ENCODE data around the gene CUX1.

Gene CUX1

DNA sequence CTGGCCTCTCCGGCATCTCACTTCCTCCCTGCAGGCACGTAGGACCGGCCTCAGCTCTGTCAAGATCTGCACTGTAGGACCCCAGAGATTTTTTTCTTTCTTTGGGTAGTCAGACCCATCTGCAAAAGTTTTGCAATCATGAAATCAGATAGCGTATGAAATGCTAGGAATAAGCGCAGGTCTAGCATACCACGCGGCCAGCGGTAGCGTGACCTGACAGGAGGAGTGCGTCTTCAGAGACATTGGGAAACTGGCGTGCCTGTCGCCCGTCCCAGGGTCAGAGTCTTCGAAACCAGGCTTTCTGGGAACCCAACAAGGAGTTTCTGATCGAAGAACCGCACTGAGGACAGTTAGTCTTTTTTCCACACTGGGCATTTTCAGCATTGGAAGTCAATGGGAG lies 368.4 kb downstream of the CUX1 start:
- no peak for DNase-seq (ENCODE audit: low read depth)

DNA sequence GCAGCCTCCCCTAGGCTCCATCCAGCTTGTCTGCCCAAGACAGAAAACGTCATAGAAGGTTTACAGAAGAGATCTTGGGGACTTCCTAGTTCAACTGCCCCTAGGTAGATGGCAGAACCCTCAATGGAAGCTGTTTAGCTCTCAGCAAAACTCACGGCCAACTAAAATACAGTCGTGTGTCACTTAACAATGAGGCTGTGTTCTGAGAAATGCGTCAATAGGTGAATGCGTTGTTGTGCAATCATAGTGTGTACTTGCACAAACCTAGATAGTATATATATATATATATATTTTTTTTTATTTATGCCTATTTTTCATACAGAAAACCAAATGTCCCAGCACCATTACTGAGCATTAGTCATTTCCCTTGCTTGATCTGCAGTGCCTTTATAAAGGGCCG lies 368.9 kb downstream of the CUX1 start:
- no peak for DNase-seq (ENCODE audit: low read depth)

DNA sequence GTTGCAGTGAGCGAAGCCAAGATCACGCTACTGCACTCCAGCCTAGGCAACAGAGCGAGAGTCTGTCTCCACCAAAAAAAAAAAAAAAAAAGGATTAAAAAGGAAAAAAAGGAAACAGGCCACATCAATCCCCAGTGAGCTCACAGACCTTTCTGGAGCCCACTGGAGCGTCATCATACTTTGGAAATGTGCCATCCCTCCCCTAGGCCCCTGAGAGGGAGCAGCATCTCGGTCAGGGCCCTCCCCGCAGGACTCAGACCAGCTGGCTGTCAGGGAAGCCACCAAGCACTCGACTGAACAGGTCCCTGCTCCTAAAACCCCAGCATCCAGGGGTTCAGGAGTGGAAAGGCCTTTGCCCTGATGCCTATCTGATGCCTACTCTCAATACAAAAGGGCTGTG lies 371.3 kb downstream of the CUX1 start:
- DNase-seq (ENCODE audit: low read depth), result no peak

DNA sequence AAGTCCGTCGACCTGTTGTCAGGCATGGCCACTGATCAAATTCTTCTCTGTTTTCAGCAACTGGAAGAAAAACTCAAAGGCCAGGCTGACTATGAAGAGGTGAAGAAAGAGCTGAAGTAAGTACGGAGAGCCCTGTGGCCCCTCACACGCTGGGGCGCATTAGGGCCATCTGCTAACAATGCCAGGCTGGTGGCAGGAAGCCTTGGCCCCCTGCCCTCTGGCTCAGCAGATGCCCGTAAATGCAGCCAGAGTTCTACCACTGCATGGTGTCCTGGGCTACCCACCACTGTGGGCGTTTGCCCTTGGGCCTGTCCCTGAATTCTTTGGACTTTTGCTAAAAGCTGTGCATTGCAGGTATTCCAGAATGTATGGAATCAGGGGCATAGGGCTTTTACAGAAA lies 372.3 kb downstream of the CUX1 start:
- no peak for DNase-seq (ENCODE audit: low read depth)

DNA sequence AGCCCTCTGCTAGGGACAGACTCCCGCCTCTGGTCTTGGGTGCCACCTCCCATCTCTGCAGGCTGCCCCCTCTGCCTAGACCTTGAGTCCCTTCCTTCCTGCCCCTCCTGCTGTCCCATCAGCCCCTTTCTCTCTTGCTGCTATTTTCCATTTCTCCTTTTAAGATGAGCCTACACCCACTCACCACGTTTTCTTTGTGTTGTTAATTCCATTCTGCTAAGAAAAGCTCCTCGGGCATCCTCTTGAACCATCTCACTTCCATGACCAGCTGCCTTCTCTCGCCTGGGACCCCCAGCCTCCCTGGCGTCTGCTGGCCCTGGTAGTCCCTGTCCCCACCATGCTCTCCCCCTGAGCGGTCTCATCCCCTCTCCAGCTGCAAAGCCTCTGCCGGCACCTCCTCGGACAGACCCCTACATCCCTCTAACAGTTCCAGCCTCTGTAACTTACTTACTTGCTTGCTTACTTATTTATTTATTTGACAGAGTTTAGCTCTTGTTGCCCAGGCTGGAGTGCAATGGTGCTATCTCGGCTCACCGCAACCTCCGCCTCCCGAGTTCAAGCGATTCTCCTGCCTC lies 373.4 kb downstream of the CUX1 start:
- no peak for DNase-seq (ENCODE audit: low read depth)

DNA sequence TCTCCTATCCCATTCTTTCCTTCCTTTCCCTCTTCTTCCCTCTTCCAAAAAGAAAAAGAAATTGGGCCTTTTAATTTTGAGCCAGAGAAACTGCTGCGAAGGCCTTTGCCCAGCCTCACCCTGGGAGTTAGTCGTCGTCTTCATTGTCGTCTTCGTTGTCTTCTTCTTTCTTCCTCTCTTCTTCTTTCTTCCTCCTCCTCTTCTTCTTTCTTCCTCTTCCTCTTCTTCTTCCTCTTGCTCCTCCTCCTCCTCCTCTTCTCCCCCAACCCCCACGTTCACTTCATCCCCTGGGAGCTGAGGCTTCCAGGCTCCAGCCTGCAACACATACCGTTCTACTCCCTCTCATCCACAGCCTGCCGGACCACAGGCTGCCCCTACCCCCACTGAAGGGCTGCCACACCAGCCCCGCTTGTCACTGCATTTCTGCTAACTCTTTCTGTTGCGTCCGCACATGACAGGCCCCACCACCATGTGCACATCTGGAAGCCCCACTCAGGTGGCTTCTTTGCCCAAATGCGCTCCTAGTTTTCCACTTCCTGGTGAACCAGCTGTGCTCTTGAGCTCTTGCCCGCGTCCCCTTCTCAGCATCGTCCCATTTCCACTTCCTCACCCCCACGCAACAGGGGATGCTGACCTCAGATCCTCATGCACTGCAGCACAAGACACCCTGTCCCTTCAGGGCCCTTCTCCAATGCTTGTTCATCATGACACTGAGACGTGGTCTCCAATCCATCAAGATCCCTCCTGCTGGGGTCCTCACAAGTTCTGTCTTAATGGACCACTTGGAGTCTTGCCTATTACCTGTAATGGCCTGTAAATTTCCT lies 374.3 kb downstream of the CUX1 start:
- DNase-seq (ENCODE audit: low read depth), result no peak

DNA sequence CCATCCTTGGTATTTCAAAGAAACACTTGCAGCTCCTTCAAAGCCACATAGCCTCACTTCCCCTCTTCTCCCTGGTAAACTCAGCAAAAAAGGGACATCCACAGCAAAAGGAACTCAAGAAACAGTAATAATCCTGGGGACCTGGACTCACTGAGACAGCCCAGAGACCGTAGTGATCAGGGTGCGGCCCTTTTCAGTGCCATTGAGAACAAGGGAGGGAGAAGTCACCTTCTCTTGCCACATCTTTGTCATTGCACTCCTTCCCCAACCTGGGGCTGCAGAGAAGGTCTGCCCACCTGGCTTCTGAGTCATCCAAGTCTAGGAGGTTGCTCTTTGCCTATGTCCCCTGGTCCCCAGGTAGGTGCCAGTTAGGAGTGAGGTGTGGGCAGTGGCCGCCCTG lies 375.4 kb downstream of the CUX1 start:
- DNase-seq (ENCODE audit: low read depth), result no peak

DNA sequence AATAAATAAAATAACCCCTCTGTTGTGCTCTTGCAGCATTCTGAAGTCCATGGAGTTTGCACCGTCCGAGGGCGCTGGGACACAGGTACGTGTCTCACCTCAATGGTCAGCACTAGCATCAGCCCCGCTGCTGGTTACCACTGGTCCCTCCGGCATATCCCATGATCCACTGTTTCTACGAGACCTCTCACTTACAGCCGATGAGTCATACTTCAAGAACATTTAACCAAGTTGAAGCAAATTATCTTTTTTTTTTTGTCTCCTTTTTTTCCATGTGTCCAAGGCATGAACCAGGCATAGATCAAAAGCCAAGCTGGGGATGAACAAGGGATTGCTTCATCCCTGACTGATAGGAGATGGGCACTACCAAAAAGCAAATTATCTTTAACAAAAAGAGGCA lies 376.4 kb downstream of the CUX1 start:
- peak; percentile 61 for DNase-seq (ENCODE audit: low read depth)

DNA sequence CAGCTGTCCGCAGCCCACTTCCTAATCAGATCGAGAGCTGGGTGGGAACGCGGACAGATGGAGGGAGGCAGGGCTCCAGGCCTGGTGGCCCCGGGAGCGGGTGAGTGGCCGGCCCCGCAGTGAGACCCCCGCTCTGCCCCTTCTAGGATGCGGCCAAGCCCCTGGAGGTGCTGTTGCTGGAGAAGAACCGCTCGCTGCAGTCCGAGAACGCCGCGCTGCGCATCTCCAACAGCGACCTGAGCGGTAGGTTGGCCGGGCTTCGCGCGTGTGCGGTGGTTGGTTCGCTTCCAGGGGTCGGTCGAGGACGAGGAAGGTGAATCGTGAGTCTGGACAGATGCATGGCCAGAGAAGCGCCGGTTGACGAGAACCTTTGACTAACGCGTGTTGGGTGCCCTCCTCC lies 377.9 kb downstream of the CUX1 start:
- DNase-seq (ENCODE audit: low read depth), result no peak

DNA sequence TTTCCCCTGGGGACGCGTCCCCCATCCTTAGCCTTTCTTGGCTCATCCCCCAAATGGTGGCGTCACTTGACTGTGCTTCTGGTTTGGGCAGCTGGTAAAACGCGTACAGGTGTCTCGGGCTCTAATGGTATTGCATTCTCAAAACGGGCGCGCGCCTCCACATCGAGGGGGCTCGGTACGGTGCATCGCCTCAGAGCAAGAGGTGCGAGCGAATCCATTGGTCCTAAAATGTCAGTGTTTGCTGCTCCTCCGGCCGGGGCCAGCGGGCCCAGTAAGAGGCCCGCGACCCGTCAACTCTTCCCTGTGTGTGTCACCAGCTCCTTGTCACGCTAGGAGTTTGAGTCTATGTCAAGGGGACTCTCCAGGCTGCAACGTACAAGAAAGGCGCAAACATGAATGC lies 378.6 kb downstream of the CUX1 start:
- no peak for DNase-seq (ENCODE audit: low read depth)

DNA sequence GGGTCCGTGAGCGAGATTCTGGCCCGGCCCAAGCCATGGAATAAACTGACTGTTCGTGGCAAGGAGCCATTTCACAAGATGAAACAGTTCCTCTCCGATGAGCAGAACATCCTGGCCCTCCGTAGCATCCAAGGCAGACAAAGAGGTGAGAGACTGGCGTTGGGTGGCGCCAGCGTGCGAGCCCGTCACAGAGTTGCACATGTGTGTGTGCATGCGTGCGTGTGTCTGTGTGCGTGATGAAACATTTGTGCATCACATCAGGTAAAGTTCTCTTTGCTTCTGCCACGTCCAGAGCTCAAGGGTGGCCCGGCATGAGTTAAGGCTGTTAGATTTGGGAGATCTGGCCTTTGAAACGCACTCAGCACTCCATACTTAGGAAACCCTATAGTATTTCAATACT lies 379.7 kb downstream of the CUX1 start:
- no peak for DNase-seq (ENCODE audit: low read depth)

DNA sequence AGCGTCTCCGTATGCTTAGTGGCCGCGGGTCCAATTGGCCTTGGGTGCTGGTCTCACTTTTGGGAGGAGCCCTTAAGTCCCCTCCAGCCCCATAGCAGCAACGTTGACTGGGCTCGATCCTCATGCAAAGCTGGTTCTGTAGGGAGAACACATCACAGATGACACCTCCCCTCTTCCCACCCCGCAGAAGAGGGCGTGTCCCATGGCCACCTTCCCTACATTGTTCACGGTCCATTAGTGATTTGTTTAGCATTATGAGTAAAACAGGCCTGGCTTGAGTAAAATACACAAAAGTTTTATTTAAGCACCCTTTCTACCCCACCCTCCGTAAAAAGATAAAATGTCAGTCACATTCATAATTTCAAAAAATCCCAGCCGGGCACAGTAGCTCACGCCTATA lies 380.2 kb downstream of the CUX1 start:
- no peak for DNase-seq (ENCODE audit: low read depth)

DNA sequence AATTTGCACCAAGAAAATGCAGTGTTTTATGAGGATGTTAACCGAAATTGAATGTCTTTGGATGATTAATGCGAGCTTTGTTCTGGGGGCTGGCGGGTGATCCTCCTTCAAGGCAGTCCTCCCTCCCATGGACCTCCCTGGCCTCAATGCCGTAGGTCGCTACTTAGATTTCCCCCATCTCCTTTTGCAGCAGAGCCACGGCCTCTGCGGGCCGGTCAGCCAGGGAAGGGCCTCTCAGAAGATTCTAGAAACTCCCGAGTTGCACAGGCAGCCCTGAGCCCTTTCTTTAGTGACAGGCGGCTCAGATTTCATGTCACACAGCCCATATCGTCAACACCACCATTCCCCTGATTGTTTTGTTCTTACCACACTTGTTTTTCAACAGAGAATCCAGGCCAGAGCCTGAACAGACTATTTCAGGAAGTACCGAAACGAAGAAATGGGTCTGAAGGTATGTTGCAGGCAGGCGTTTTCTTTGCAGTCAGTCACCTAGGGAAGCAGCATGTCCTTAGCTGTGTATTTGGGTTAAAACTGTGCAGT lies 381.1 kb downstream of the CUX1 start:
- DNase-seq (ENCODE audit: low read depth), result no peak

DNA sequence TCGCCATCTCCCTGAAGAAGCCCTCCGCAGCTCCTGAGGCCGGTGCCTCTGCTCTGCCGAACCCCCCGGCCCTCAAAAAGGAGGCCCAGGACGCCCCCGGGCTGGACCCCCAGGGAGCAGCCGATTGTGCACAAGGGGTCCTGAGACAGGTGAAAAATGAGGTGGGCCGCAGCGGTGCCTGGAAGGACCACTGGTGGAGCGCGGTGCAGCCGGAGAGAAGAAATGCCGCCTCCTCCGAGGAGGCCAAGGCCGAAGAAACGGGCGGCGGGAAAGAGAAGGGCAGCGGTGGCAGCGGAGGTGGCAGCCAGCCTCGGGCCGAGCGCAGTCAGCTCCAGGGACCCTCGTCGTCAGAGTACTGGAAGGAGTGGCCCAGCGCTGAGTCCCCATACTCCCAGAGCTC lies 384.1 kb downstream of the CUX1 start:
- DNase-seq (ENCODE audit: low read depth), result no peak

DNA sequence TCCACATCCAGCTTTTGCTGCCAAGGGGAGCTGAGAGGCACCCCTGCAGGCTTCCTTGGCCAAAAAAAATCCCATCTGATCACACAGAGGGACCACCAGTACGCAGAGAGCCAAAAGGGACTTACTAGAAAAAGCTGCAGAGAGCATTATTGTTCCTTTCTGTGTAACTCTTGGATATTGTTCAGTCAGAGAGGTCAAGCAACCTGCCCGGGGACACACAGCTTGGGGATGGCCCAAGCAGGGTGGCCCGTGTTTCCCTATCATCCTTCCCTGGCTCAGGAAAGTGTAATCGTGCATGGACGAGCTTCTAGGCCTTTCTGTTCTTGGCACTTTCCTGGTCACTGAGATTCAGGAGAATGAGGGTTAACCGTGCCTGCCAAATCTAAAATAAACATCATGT lies 385.1 kb downstream of the CUX1 start:
- DNase-seq (ENCODE audit: low read depth), result no peak

DNA sequence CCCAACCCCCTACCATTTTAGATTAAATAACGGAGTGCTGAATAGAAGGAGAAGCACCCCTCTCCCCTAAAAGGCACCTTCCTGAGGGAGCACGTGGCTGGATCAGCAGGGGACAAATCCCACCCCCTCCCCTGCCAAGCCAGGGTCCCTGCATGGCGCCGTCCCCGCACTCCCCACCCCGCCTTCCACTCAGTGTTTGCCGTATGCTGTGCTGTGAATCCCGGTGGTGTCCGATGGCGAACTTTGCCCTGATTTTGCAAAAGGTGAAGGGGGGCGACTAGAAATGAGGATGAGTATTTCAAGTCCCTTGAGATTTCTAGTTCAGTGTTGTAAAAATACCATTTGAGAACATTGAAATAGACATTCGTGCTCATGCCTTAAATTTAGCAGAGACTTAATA lies 385.8 kb downstream of the CUX1 start:
- no peak for DNase-seq (ENCODE audit: low read depth)

DNA sequence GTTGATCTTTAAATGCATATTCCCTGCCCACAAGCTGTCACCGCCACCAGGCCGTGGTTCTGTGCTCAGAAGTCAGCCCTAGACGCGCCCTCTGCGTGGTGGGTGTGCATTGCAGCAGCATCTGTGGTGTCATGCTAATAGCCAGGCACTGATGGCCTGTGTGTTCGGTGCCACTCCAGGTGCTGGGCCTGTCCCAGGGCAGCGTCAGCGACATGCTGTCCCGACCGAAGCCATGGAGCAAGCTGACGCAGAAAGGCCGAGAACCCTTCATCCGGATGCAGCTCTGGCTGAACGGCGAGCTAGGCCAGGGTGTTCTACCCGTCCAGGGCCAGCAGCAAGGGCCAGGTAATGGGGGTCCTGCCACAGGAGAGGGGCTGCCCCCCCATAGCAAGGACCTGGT lies 386.8 kb downstream of the CUX1 start:
- no peak for DNase-seq (ENCODE audit: low read depth)

DNA sequence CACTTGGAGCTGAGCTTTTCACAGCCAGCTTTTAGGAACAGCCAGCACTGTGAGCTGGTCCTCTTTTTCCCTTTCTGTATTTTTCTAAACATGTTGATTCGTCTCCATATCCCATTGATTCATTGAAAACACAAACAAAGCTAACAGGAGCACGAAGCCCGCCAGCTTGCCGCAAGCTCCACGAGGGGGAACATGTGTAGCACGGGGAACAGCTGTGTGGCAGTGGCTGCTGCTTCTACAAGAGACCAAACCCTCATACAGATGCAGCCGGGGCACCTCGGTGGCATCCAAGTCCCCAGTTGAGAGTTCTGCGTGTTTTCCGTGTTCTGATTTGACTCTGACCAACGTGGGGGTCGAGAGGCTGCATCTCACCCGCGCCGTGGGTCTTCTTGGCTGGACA lies 388.5 kb downstream of the CUX1 start:
- DNase-seq (ENCODE audit: low read depth), result no peak

DNA sequence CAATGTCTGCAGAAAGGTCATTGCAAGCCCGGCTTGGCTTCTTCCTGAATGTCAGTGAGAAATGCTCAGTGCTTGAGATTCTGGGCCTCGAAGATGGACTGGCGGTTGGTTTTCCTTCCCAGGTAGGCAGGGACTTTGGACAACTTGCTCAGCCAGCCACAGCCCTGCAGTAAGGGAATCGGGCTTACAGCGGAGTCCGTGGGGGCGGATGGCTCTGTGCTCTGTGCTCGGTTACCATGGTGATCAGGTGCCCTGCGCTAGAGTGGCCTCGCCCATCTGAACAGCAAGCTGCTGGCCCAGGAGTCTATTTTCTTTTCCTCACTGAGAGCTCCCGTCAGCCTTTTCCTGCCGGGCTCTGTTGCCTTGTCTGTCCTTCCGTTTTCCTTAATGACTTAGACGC lies 391.4 kb downstream of the CUX1 start:
- DNase-seq (ENCODE audit: low read depth), result no peak

DNA sequence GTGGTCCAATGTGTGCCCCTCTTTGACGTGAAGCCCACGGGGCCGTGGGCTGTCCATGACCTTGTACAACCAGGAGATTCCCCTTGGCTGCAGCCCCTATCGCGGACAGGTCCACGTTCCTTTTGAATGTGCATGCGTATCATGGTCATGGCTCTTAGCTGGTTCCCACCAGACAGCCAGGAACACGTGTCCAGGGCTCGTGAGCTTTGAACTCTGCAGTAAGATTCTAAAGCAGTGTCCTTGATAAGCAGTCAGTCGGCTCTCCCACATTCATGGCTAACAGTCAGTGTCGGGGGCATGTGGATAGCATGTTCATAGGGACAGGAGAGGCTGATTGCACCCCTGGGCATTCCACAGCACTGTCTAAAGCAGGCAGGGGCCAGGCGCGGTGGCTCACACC lies 393.4 kb downstream of the CUX1 start:
- no peak for DNase-seq (ENCODE audit: low read depth)

DNA sequence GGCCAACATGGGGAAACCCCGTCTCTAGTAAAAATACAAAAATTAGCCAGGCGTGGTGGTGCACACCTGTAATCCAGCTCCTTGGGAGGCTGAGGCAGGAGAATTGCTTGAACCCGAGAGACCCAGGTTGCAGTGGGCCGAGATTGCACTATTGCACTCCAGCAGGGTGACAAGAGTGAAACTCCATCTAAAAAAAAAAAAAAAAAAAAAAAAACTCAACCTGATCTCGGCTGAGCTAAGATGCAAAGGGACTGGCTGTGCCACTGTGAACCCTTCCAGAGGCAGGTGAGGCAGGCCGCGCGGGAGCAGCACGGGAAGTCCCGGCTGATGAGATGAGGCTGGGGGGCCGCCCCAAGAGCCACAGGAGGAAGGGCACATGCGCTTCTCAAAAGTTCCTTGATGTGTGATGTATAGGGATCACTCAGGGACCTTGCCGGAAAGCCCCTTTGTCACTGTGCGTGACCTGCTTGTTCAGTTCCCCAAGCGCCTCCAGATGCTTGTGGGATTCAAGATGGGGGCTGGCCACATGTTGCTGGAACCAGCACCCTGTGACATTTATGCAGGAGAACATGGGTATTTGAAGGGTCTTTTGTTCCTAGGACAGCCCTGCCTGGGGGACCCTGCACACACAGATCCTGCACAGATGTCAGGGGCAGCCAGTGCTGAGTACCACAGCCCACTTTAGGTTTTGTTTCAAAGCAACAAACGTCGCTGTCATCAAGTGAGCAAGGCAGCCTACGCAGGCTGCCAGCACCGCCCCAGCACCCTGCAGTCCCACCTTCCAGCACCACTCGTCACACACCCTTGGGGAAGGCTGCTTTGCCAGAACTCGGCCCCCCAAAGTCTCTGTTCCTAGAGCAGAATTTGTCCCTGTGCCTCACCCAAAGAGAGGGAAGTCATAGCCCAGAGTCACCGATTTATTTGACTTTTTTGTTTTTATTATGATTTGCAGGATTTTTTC lies 394.4 kb downstream of the CUX1 start:
- DNase-seq (ENCODE audit: low read depth), result no peak

DNA sequence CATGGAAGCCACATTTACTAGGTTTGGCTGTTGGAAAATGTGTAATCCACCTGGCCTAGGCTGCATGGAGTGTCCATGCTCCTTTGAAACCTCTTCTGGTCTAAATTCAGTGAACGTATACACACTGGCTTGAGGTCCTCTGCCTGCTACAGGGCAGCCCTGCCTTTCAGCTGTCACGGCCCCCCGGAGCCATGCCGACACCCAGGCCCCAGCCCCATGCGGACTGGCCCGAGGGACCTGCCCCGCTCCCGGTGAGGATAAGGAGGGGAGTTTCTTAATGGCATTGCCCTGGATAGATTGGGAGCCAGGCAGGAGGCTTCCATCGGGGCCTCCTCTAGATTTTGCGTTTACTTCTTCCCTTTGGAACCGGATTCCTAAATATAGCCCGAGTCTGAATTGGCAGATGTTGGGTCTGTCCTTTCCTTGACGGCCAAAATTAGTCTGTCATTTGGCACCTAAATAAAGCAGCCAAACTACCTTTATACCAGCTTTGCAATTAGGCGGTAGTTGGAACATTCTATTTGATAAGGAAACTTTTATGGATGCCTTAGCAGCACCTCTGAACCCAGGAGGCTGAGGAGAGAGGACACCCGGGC lies 397.1 kb downstream of the CUX1 start:
- no peak for DNase-seq (ENCODE audit: low read depth)

All from iris pigment epithelial cell (primary cell).